ENCODE measurements around the gene DPP10.

GRCh38 chr2:115807276-115807675 is 1364.8 kb downstream of the DPP10 start:
- TF ChIP-seq CTCF (IDR thresholded peaks at IDR 0.05; ENCODE audit: borderline replicate concordance, extremely low read depth, low read length, poor library complexity, severe bottlenecking) (no peak), EZH2 (IDR thresholded peaks at IDR 0.05; ENCODE audit: borderline replicate concordance, low read depth, low read length, severe bottlenecking) (no peak)

Data from DND-41 (cell line).